H1 (cell line): Measurements from ENCODE around the gene NOM1. TPM values are rescaled to one million over a fixed set of nuclear protein-coding genes. Genes with fewer than 3 reads are reported as not detected.

Experiments
- CTCF ChIA-PET: fragments of 300-600 bp; sonication (Branson Sonifier 250); formaldehyde crosslinking; loops from one replicate; lab custom pipeline; 2021; ENCODE audit not compliant: partially characterized antibody; lab: Charles Lee
- POLR2A ChIA-PET: fragments of 300-600 bp; sonication (Branson Sonifier 250); formaldehyde crosslinking; loops from one replicate; lab custom pipeline; 2021; ENCODE audit warnings: inconsistent platforms; ENCODE audit not compliant: partially characterized antibody; lab: Charles Lee
- DNase-seq, 2 experiments: peaks; one replicate each; pipeline versions ENCODE4 v3.0.0 to v3.0.0-alpha.2; 2010 to 2022; ENCODE audit warnings: low spot score in 2 of 2, low read depth in 1 of 2, mixed read lengths in 1 of 2
- FAIRE-seq: peaks from 2 replicates; lab custom pipeline; 2011; peaks lifted over from hg19 to GRCh38; lab: Jason Lieb, UNC
- H2AFZ ChIP-seq: 2 replicates; pipeline ENCODE4 v1.8.1; 2012; ENCODE audit warnings: low read length, inconsistent platforms
- H2AK5ac ChIP-seq: 2 replicates; pipeline ENCODE4 v1.6.1; 2013; ENCODE audit warnings: low read depth, low read length
- H2BK120ac ChIP-seq: replicated peaks from 2 replicates; pipeline ENCODE3; 2013; ENCODE audit warnings: low read depth, low read length, inconsistent platforms
- H2BK12ac ChIP-seq: 2 replicates; pipeline ENCODE4 v1.6.1; 2013; ENCODE audit warnings: low read depth, low read length
- H2BK15ac ChIP-seq: 2 replicates; pipeline ENCODE4 v1.6.1; 2013; ENCODE audit warnings: low read length
- H2BK20ac ChIP-seq: 2 replicates; pipeline ENCODE4 v1.6.1; 2013; ENCODE audit warnings: low read length
- H2BK5ac ChIP-seq: 2 replicates; pipeline ENCODE4 v1.6.1; 2013; ENCODE audit warnings: low read depth, low read length
- H3K14ac ChIP-seq: 2 replicates; pipeline ENCODE4 v1.6.1; 2013; ENCODE audit warnings: inconsistent platforms; ENCODE audit not compliant: insufficient read length
- H3K18ac ChIP-seq: 2 replicates; pipeline ENCODE4 v1.6.1; 2013; ENCODE audit warnings: low read length; ENCODE audit errors: extremely low read depth
- H3K23ac ChIP-seq: 2 replicates; pipeline ENCODE4 v1.6.1; 2013; ENCODE audit warnings: inconsistent platforms; ENCODE audit not compliant: insufficient read length
- H3K23me2 ChIP-seq: 2 replicates; pipeline ENCODE4 v1.6.1; 2013; ENCODE audit warnings: low read depth, low read length
- H3K27ac ChIP-seq: 2 replicates; pipeline ENCODE4 v1.6.1; 2011; ENCODE audit warnings: low read depth, low read length, inconsistent platforms
- H3K27me3 ChIP-seq, 4 experiments: replicated peaks in 1 of 4; 1 replicate in 1 of 4; 2 replicates in 3 of 4; pipeline versions ENCODE4 v1.6.1 to v1.8.1; 2011 to 2013; ENCODE audit warnings: low read length in 3 of 4, mild to moderate bottlenecking in 3 of 4, inconsistent platforms in 2 of 4, mixed read lengths in 2 of 4, moderate library complexity in 1 of 4; ENCODE audit not compliant: control insufficient read depth in 3 of 4, insufficient read depth in 3 of 4; ENCODE audit errors: extremely low read depth in 1 of 4
- H3K36me3 ChIP-seq, 4 experiments: 2 replicates each; pipeline versions ENCODE4 v1.6.1 to v1.8.1; 2011 to 2013; ENCODE audit warnings: mild to moderate bottlenecking in 4 of 4, low read length in 3 of 4, moderate library complexity in 2 of 4, control low read depth in 1 of 4, inconsistent platforms in 1 of 4; ENCODE audit not compliant: insufficient read depth in 4 of 4, control insufficient read depth in 2 of 4
- H3K4ac ChIP-seq: replicated peaks from 2 replicates; pipeline ENCODE3; 2013; ENCODE audit warnings: low read length, low read depth, mixed read lengths, inconsistent platforms; ENCODE audit not compliant: insufficient read length
- H3K4me1 ChIP-seq, 4 experiments: replicated peaks in 1 of 4; 1 replicate in 1 of 4; 2 replicates in 3 of 4; pipeline versions ENCODE4 v1.6.1 to v1.8.1; 2011 to 2013; ENCODE audit warnings: low read length in 3 of 4, inconsistent platforms in 2 of 4, mixed read lengths in 1 of 4; ENCODE audit not compliant: insufficient read depth in 4 of 4, control insufficient read depth in 3 of 4
- H3K4me2 ChIP-seq, 2 experiments: 2 replicates each; pipeline versions ENCODE4 v1.6.1 to v1.8.1; 2011 to 2013; ENCODE audit warnings: low read depth in 2 of 2, low read length in 2 of 2, control low read depth in 1 of 2, inconsistent platforms in 1 of 2, mild to moderate bottlenecking in 1 of 2; ENCODE audit not compliant: insufficient read depth in 1 of 2
- H3K4me3 ChIP-seq, 4 experiments: fragments of 200-600, 300-600 bp in 1 of 4; sonication (generic), shearing (Covaris generic), sonication (Bioruptor Twin) in 1 of 4; 2 replicates each; pipeline versions ENCODE4 v1.5.1 to v1.8.1; 2011 to 2016; ENCODE audit warnings: low read length in 4 of 4, low read depth in 3 of 4, control low read depth in 2 of 4, inconsistent platforms in 2 of 4, mild to moderate bottlenecking in 2 of 4, mixed read lengths in 1 of 4, moderate library complexity in 1 of 4; ENCODE audit not compliant: insufficient read depth in 2 of 4; ENCODE audit errors: extremely low read depth in 1 of 4
- H3K56ac ChIP-seq: replicated peaks from 2 replicates; pipeline ENCODE3; 2013; ENCODE audit warnings: low read depth, mild to moderate bottlenecking, mixed read lengths, low read length, inconsistent platforms; ENCODE audit not compliant: insufficient read length
- H3K79me1 ChIP-seq: 2 replicates; pipeline ENCODE4 v1.6.1; 2013; ENCODE audit warnings: low read depth, low read length, control low read depth
- H3K79me2 ChIP-seq, 2 experiments: 2 replicates each; pipeline versions ENCODE4 v1.6.1 to v1.8.1; 2012 to 2013; ENCODE audit warnings: low read length in 2 of 2, mild to moderate bottlenecking in 2 of 2, inconsistent platforms in 1 of 2; ENCODE audit not compliant: insufficient read depth in 2 of 2, control insufficient read depth in 1 of 2
- H3K9ac ChIP-seq, 4 experiments: replicated peaks in 1 of 4; 1 replicate in 1 of 4; 2 replicates in 3 of 4; pipeline versions ENCODE4 v1.6.1 to v1.8.1; 2011 to 2013; ENCODE audit warnings: low read depth in 3 of 4, low read length in 3 of 4, control low read depth in 2 of 4, mild to moderate bottlenecking in 2 of 4, moderate library complexity in 2 of 4, inconsistent platforms in 1 of 4; ENCODE audit errors: extremely low read depth in 1 of 4
- H3K9me3 ChIP-seq, 2 experiments: 2 replicates each; pipeline versions ENCODE4 v1.6.1 to v1.8.1; 2012 to 2013; ENCODE audit warnings: mild to moderate bottlenecking in 2 of 2, moderate library complexity in 2 of 2, control low read depth in 1 of 2, inconsistent platforms in 1 of 2, low read depth in 1 of 2, low read length in 1 of 2, mixed read lengths in 1 of 2; ENCODE audit not compliant: insufficient read depth in 2 of 2
- H4K20me1 ChIP-seq, 2 experiments: replicated peaks in 1 of 2; 2 replicates each; pipeline versions ENCODE3 to v1.8.1; 2011 to 2013; ENCODE audit warnings: inconsistent platforms in 2 of 2, low read length in 2 of 2, mild to moderate bottlenecking in 1 of 2; ENCODE audit not compliant: insufficient read depth in 2 of 2, control insufficient read depth in 1 of 2
- H4K5ac ChIP-seq: 2 replicates; pipeline ENCODE4 v1.6.1; 2013; ENCODE audit warnings: low read length, low read depth, mixed read lengths, inconsistent platforms; ENCODE audit not compliant: insufficient read length
- H4K8ac ChIP-seq: 2 replicates; pipeline ENCODE4 v1.8.0; 2013; ENCODE audit warnings: mild to moderate bottlenecking, moderate library complexity, low read length, inconsistent platforms; ENCODE audit not compliant: insufficient read depth; ENCODE audit errors: extremely low read depth
- H4K91ac ChIP-seq: replicated peaks from 2 replicates; pipeline ENCODE3; 2013; ENCODE audit warnings: low read length, mixed read lengths, inconsistent platforms; ENCODE audit not compliant: insufficient read length
- CHD2 ChIP-seq: IDR thresholded peaks from 2 replicates; pipeline ENCODE4 v1.6.1; 2012; ENCODE audit warnings: low read length, improper control_type of control experiment
- WGBS, 2 experiments: shearing (Covaris generic) in 1 of 2; methylation state at CpG; one replicate each; pipeline versions ENCODE4 v1.1.6 to v1.1.7; 2013 to 2015; ENCODE audit warnings: low lambda C conversion rate in 2 of 2, mixed read lengths in 2 of 2, inconsistent platforms in 1 of 2, low coverage in 1 of 2, missing lambda C conversion rate in 1 of 2; ENCODE audit not compliant: insufficient replicate concordance in 2 of 2, insufficient coverage in 1 of 2, insufficient read length in 1 of 2; ENCODE audit errors: extremely low coverage in 1 of 2, missing lambda C conversion rate in 1 of 2; 5-methylcytosine and 5-hydroxymethylcytosine counted together
- polyA plus RNA-seq, 7 experiments: library from polyadenylated mRNA; depleted of rRNA in 3 of 7; stranded (reverse) in 5 of 7; unstranded in 2 of 7; fragments of >200 nt in 5 of 7; fragments of 200-250 nt in 2 of 7; gene quantifications; 1 replicate in 5 of 7; 2 replicates in 1 of 7; 4 replicates in 1 of 7; pipeline versions ENCODE4 v1.2.1 to v1.2.3, GENCODE V29; 2011 to 2013; ENCODE audit warnings: missing spikeins in 2 of 7, mixed read lengths in 2 of 7
- total RNA-seq: library from RNA; stranded (reverse); fragmentation: NEBNext Ultra II Directional; extraction: Animal tissue kit (Norgen Biotek cat#: 25700); gene quantifications from 2 replicates; pipeline ENCODE4 v1.2.1, GENCODE V29; 2021
- TF ChIP-seq, protein P1 (sequence below): IDR thresholded peaks from 2 replicates; pipeline ENCODE4 v1.6.1; 2011; ENCODE audit warnings: low read depth, mild to moderate bottlenecking, low read length; ENCODE audit not compliant: insufficient read depth

Gene NOM1
- total and polyA plus RNA-seq, 2 of the 8 experiments (the other 6 are each of a cell fraction or from before 2014, with no cell fraction given) = 10.6 to 29.1 TPM

DNA sequence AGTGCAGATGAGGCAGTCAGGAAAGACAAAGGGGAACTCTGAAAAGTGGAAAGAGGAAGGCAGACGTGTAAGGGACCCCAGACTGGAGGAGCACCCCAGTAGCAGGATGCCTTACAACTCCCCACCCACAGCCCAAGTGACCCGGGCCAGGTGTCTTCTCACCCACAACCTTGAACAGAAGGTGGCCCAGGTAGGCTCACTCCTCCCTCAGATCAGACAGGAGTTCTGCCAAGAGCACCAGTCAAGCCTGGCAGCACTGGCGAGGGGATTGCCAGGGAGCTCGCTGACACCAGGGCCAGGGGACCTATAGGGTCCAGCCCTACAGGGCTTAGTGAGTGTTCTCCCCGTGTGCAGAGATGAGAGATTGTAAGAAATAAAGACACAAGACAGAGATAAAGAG is 29.4 kb upstream of the NOM1 start:
- Histone ChIP-seq H3K4ac (no peak overlapping the region), H2AFZ (no peak overlapping the region), H3K4me3 (no peak overlapping the region), H3K36me3 (no peaks in the 10 kb centered on the region), H4K5ac (no peak overlapping the region), H3K9me3 (peaks cover 4 to 8% of the 10 kb centered on the region in 2 experiments; a peak in 2 of 4 replicates), H3K79me2 (no peaks in the 10 kb centered on the region), H2BK5ac (no peak overlapping the region), H2BK12ac (no peak overlapping the region), H3K27me3 (no peaks in the 10 kb centered on the region), H4K8ac (no peak overlapping the region), H2BK15ac (no peak overlapping the region), H3K27ac (no peak overlapping the region), H3K56ac (no peak overlapping the region), H3K23ac (no peak overlapping the region), H4K91ac (no peak overlapping the region), H2AK5ac (no peak overlapping the region), H3K14ac (no peak overlapping the region), H3K79me1 (no peaks in the 10 kb centered on the region), H3K4me2 (no peak overlapping the region), H3K23me2 (no peaks in the 10 kb centered on the region), H2BK20ac (no peak overlapping the region), H3K18ac (no peak overlapping the region), H3K9ac (no peak overlapping the region), H4K20me1 (no peaks in the 10 kb centered on the region), H2BK120ac (no peak overlapping the region), H3K4me1 (no peaks in the 10 kb centered on the region; a peak in 1 of 7 replicates)
- DNase-seq (no peak), FAIRE-seq (no peak)
- 85% methylated on average over 5 of the region's 5 CpGs; no CpG with 5 or more reads in 1 of the 2 experiments for WGBS, 2 experiments
- ChIA-PET POLR2A (no interaction called here), CTCF (no interaction called here)
- TF ChIP-seq CHD2 = no peak
- TF ChIP-seq, protein P1, sequence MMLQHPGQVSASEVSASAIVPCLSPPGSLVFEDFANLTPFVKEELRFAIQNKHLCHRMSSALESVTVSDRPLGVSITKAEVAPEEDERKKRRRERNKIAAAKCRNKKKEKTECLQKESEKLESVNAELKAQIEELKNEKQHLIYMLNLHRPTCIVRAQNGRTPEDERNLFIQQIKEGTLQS = no peak
